GM23338 (cell line): ENCODE measurements around the gene TNFRSF8. TPM values are rescaled to one million over a fixed set of nuclear protein-coding genes. Genes with fewer than 3 reads are reported as not detected.

Experiments
- ATAC-seq: fragments of 200-7000 bp; cut with Tn5 transposase; 3 replicates; pipeline ENCODE4 v1.9.1; 2020
- DNase-seq: peaks from one replicate; pipeline ENCODE4 v3.0.0-alpha.2; 2015; ENCODE audit warnings: low spot score
- H2AFZ ChIP-seq: fragments of 200-600 bp; sonication (generic); 2 replicates; pipeline ENCODE4 v1.8.0; 2016; ENCODE audit warnings: antibody characterized with exemption, mild to moderate bottlenecking, moderate library complexity
- H3F3A ChIP-seq: fragments of 200-600 bp; sonication (generic); replicated peaks from 2 replicates; pipeline ENCODE4 v1.8.0; 2017; ENCODE audit warnings: antibody characterized with exemption, mixed run types, low read depth
- H3K27ac ChIP-seq: fragments of 200-600 bp; sonication (generic); 2 replicates; pipeline ENCODE4 v1.6.1; 2016; ENCODE audit warnings: low read depth
- H3K27me3 ChIP-seq: fragments of 200-600 bp; sonication (generic); 2 replicates; pipeline ENCODE4 v1.8.0; 2016; ENCODE audit warnings: mild to moderate bottlenecking, mixed run types, moderate library complexity; ENCODE audit not compliant: insufficient read depth
- H3K36me3 ChIP-seq: fragments of 200-600 bp; sonication (generic); 2 replicates; pipeline ENCODE4 v1.8.0; 2016; ENCODE audit warnings: mild to moderate bottlenecking; ENCODE audit not compliant: insufficient read depth
- H3K4me1 ChIP-seq: fragments of 200-600 bp; sonication (generic); 2 replicates; pipeline ENCODE4 v1.8.0; 2016; ENCODE audit warnings: mild to moderate bottlenecking, moderate library complexity; ENCODE audit not compliant: insufficient read depth
- H3K4me2 ChIP-seq: fragments of 200-600 bp; sonication (generic); 2 replicates; pipeline ENCODE4 v1.7.1; 2017; ENCODE audit warnings: mixed run types
- H3K4me3 ChIP-seq: fragments of 200-600 bp; sonication (generic); 2 replicates; pipeline ENCODE4 v1.6.1; 2016; ENCODE audit warnings: mixed run types
- H3K79me2 ChIP-seq: fragments of 200-600 bp; sonication (generic); replicated peaks from 2 replicates; pipeline ENCODE4 v1.8.0; 2017; ENCODE audit warnings: mild to moderate bottlenecking; ENCODE audit not compliant: insufficient read depth
- H3K9me2 ChIP-seq: fragments of 200-600 bp; sonication (generic); 2 replicates; pipeline ENCODE4 v1.8.0; 2017; ENCODE audit not compliant: insufficient read depth
- H4K20me1 ChIP-seq: fragments of 200-600 bp; sonication (generic); replicated peaks from 2 replicates; pipeline ENCODE4 v1.8.0; 2017; ENCODE audit warnings: mild to moderate bottlenecking; ENCODE audit not compliant: insufficient read depth
- H3K27ac Mint-ChIP-seq: 2 replicates; pipeline ENCODE4 v1.8.0; 2020; ENCODE audit warnings: inconsistent platforms, mild to moderate bottlenecking, moderate library complexity, mixed read lengths
- H3K27me3 Mint-ChIP-seq: 3 replicates; pipeline ENCODE4 v1.8.0; 2022; ENCODE audit warnings: low read depth, mild to moderate bottlenecking, moderate library complexity, mixed read lengths, inconsistent platforms; ENCODE audit not compliant: insufficient read depth, poor library complexity
- H3K36me3 Mint-ChIP-seq: 3 replicates; pipeline ENCODE4 v1.8.0; 2021; ENCODE audit warnings: low read depth, mild to moderate bottlenecking, inconsistent platforms, moderate library complexity, mixed read lengths
- H3K4me1 Mint-ChIP-seq: 3 replicates; pipeline ENCODE4 v1.8.0; 2020; ENCODE audit warnings: mild to moderate bottlenecking, inconsistent platforms, mixed read lengths
- H3K4me3 Mint-ChIP-seq: 3 replicates; pipeline ENCODE4 v1.8.0; 2021; ENCODE audit warnings: moderate library complexity, mild to moderate bottlenecking, inconsistent platforms, mixed read lengths
- H3K9me3 Mint-ChIP-seq: 3 replicates; pipeline ENCODE4 v1.8.0; 2020; ENCODE audit warnings: moderate library complexity, mild to moderate bottlenecking, inconsistent platforms, mixed read lengths
- CREB1 ChIP-seq: fragments of 250-450 bp; sonication (Bioruptor Pico); IDR thresholded peaks from 2 replicates; pipeline ENCODE4 v1.5.0; 2020; ENCODE audit warnings: low read depth, mild to moderate bottlenecking, moderate library complexity
- CTCF ChIP-seq, 2 experiments: fragments of 200-600 bp in 1 of 2; sonication (generic) in 1 of 2; conservative IDR thresholded peaks; 2 replicates each; pipeline versions ENCODE4 v1.5.1 to v1.6.1; 2016 to 2017; ENCODE audit warnings: antibody characterized with exemption in 2 of 2, low read depth in 2 of 2, mild to moderate bottlenecking in 2 of 2, moderate library complexity in 1 of 2
- ETS1 ChIP-seq: IDR thresholded peaks from 2 replicates; pipeline ENCODE4 v1.6.1; 2016; ENCODE audit warnings: antibody characterized with exemption
- EZH2 ChIP-seq: fragments of 200-600 bp; sonication (generic); IDR thresholded peaks from one replicate; pipeline ENCODE4 v1.8.0; 2017; ENCODE audit warnings: antibody characterized with exemption, mild to moderate bottlenecking, low read depth; ENCODE audit not compliant: unreplicated experiment
- EZH2phosphoT487 ChIP-seq: fragments of 200-600 bp; sonication (generic); IDR thresholded peaks from one replicate; pipeline ENCODE4 v1.8.1; 2018; ENCODE audit warnings: antibody characterized with exemption; ENCODE audit not compliant: unreplicated experiment
- JUNB ChIP-seq: IDR thresholded peaks from one replicate; pipeline ENCODE4 v1.6.1; 2016; ENCODE audit warnings: antibody characterized with exemption; ENCODE audit not compliant: unreplicated experiment
- NANOG ChIP-seq: IDR thresholded peaks from 2 replicates; pipeline ENCODE4 v1.6.1; 2016; ENCODE audit warnings: antibody characterized with exemption, borderline replicate concordance
- POLR2AphosphoS5 ChIP-seq: IDR thresholded peaks from 2 replicates; pipeline ENCODE4 v1.6.1; 2016; ENCODE audit warnings: antibody characterized with exemption, low read depth
- REST ChIP-seq: IDR thresholded peaks from one replicate; pipeline ENCODE4 v1.6.1; 2018; ENCODE audit warnings: antibody characterized with exemption; ENCODE audit not compliant: unreplicated experiment
- STAT1 ChIP-seq: IDR thresholded peaks from one replicate; pipeline ENCODE4 v1.6.1; 2016; ENCODE audit warnings: antibody characterized with exemption; ENCODE audit not compliant: unreplicated experiment
- ZNF114 ChIP-seq: fragments of 250-450 bp; sonication (Bioruptor Pico); IDR thresholded peaks from 2 replicates; pipeline ENCODE4 v1.5.0; 2020; ENCODE audit warnings: mild to moderate bottlenecking, moderate library complexity
- ZNF331 ChIP-seq: fragments of 250-450 bp; sonication (Bioruptor Pico); IDR thresholded peaks from 2 replicates; pipeline ENCODE4 v1.5.0; 2020; ENCODE audit warnings: low read depth, mild to moderate bottlenecking, moderate library complexity
- ZNF462 ChIP-seq: fragments of 250-450 bp; sonication (Bioruptor Pico); IDR thresholded peaks from 2 replicates; pipeline ENCODE4 v1.5.0; 2020; ENCODE audit warnings: mild to moderate bottlenecking, moderate library complexity
- polyA plus RNA-seq: library from polyadenylated mRNA; unstranded; fragments of >200 nt; fragmentation: Nextera tagmentation; extraction: Ambion mirVana; gene quantifications from 2 replicates; pipeline ENCODE4 v1.2.1, GENCODE V29; 2016
- total RNA-seq: library from RNA; depleted of rRNA; stranded (reverse); fragments of >200 nt; shearing (Covaris generic); gene quantifications from 2 replicates; pipeline ENCODE4 v1.2.3, GENCODE V29; 2014

TNFRSF8 gene
- total and polyA plus RNA-seq, 2 experiments from 2014 or later: 11.7 to 28.2 TPM

GRCh38 chr1:12021616-12022015, 41.5 kb upstream of the TNFRSF8 start:
- Mint-ChIP-seq H3K4me3 (no peak overlapping the region), H3K9me3 (no peaks in the 10 kb centered on the region), H3K36me3 (peaks cover 42% of the 10 kb centered on the region), H3K27ac (no peak overlapping the region), H3K4me1 (no peaks in the 10 kb centered on the region), H3K27me3 (peaks cover 4% of the 10 kb centered on the region)
- Histone ChIP-seq H3K4me3 (no peak overlapping the region), H3K4me1 (peaks cover 7% of the 10 kb centered on the region; the same call in 1 of the 2 replicates), H3K36me3 (peaks cover 22% of the 10 kb centered on the region), H3F3A (peaks cover 8% of the 10 kb centered on the region; the same call in 1 of the 2 replicates), H4K20me1 (no peaks in the 10 kb centered on the region; the same call in 1 of the 2 replicates), H2AFZ (no peak overlapping the region), H3K27me3 (no peaks in the 10 kb centered on the region), H3K27ac (no peak overlapping the region), H3K79me2 (peaks cover 24% of the 10 kb centered on the region), H3K9me2 (no peaks in the 10 kb centered on the region), H3K4me2 (no peak overlapping the region)
- DNase-seq (no peak), ATAC-seq (no peak)
- TF ChIP-seq EZH2phosphoT487 (no peak), JUNB (no peak), ZNF331 (CRISPR knock-in tag) (no peak), STAT1 (no peak), ETS1 (no peak), REST (no peak), ZNF462 (no peak), ZNF114 (no peak), CREB1 (no peak), CTCF (conservative IDR thresholded peaks at IDR 0.05; ENCODE audit: low read depth in 2 of 2) (no peak), EZH2 (no peak), POLR2AphosphoS5 (no peak), NANOG (no peak)
